NCI-H2029 treated with DMSO at 0.1 percent for 48 hours (cell line): ENCODE data around the gene ZCCHC8.
"Not testable (repeated sequence)": the region's sequence is repeated elsewhere in the genome, so short reads cannot be mapped to it uniquely, and the experiment has no call there.

Experiments used
- DNase-seq: peaks from one replicate; lab custom pipeline; 2025; lab: John Stamatoyannopoulos, UW

Gene ZCCHC8

DNA sequence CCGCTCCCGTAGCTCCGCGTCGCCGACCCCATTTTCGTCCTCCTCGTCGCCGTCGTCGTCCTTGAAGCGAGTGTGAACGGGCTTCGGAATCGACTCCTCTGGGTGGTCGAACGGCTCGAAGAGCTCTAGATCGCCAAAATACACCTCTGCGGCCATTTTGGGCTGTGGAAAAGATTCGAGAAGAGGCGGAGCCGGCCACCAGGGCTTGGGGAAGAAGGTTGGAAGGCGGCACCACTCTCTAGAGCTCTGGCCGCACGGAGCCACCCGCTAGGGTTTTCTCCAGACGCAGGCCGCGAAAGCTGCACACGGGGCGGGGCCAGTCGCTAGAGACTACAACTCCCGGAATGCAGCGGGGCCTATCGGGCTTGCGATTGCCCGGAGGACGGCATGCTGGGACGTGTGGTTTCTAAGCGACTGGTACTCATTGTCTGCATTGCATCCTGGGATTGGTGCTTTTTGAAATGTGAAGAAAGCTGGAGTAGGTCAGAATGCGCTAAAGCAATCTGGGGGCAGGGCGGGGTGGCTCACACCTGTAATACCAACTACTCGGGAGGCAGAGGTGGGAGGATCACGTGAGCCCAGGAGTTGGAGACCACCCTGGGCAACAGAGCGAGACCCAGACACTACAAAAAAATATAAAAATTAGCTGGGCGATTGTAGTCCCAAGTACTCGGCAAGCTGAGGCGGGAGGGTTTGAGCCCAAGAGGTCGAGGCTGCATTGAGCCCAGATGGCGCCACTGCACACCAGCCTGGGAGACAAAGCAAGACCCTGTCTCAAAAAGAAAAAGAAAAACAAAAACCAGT, at the start of gene ZCCHC8:
Gene ZCCHC8, minus strand, starts transcription at position 248 of the 804 bp plus-strand sequence. Its CDS starts 92 bp downstream, at position 156.
- peak; percentile 97 for DNase-seq

DNA sequence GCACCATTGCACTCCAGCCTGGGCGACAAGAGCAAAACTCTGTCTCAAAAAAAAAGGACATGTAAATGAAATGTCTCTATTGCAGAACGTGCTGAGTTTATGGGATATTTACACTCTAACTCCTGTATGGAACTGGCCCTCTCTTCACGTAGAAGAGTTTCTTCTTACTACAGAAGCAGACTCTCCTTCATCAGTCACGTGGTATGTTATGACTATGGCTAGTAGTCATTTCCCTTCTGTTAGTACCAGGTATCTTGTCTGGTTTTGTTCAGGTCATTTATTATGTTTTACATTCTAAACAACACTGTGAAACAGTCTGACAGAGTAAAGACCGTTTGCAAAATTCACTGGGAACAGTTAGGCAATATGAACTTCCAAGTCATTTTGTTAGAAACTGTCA, 46.6 kb upstream of the ZCCHC8 start:
- no peak for DNase-seq

DNA sequence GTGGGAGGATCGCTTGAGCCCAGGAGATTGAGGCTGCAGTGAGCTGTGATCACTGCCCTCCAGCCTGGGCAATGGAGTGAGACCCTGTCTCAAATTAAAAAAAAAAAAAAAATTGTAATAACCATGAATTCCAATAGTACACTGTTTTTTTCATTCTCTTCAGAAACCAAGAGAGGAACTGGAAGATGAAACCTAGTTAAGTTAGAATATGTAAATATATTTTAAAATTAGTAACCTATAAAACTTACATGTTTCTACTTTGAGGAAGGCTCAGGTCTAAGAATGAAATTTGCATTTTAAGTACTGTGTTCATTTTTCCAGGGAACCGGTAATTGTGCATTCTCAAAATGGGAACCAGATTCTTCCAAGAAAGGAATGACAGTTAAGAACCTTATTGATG, 45.1 kb upstream of the ZCCHC8 start:
- no peak for DNase-seq

DNA sequence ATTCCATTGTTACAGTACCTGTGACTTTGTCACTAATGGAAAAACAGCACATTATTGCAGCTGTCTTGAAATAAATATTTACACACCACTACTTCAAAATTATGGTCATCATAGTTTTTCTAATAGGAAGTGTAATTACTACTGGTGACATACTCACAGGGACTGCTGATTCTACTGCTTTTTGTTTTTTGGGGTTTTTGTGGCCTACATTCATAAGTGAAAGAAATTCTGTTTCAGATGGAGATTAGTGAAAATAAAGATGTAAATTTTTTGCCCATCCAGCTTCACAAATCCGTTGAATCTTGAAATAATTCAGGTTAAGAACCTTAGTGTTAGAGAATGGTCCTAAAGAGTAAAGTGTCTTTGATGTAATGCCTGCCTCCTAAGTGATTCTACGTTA, 43.8 kb upstream of the ZCCHC8 start:
- no peak for DNase-seq

DNA sequence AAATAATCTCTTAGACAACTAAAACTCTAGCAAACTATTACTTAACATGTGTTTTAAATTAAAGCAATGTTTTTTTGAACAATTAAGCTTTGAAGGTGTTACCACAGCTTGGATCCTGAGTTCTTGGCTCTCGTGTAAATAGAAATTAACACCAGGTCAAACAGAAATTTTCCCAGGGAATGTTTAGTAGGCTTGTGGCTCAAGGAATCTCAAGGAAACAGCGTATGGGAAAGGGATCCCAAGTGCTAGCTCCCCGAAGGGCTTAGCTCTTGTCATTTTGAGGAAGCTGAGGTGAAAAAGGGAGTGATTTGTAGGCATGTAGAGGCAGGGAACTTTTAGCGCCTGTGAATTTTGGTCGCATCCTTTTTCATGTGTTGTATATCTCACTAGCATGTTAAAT, 37.8 kb upstream of the ZCCHC8 start:
- no peak for DNase-seq

DNA sequence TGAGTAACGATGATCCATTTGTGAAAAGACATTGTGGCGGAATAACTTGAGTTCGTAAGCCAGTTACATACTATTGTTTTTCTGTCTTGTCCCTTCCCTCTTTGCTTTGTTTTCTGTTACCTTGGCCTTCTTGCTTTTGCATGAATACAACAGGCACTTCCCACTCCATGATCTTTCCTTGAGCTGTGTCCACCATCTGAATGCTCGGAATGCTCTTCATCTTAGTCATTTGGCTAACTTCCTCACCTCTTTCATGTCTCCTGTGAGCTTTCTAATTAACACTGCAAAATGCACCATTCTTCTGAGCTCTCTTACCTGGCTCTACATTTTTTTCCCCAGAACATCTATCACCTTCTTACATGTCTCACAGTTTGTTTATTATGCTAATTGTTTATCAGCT, 36.3 kb upstream of the ZCCHC8 start:
- no peak for DNase-seq

DNA sequence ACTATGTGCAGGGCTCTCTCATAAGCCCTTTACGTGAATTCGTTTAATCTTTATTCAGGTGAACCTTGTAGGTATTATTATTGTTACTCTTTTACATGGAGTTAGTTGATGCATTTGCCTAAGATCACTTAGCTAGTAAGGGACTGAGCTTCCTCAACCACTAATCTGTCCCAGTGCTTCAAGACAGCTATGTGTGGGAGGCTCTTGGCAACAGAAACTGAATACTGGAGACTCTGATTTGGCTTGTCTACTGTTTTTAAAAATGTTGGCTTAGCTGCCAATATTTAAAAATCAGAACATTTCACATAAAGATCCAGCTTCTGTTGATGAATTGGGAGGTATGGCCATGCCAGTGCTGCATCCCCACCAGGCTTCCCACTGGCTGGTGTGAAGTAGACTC, 33.1 kb upstream of the ZCCHC8 start:
- no peak for DNase-seq

DNA sequence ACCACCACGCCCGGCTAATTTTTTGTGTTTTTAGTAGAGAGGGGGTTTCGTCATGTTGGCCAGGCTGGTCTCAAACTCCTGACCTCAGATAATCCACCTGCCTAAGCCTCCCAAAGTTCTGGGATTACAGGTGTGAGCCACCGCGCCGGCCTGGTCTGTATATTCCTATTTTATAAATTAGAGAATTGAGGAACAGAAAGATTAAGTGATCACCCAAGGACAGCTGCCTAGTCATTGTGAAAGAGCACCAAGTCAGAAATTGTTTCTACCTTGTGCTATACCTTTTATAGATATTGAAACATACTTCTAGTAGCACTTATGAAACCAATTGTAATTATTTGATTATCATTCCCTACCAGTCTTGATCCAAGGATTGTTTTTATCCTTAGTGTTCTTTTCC, 28.3 kb upstream of the ZCCHC8 start:
- no peak for DNase-seq

DNA sequence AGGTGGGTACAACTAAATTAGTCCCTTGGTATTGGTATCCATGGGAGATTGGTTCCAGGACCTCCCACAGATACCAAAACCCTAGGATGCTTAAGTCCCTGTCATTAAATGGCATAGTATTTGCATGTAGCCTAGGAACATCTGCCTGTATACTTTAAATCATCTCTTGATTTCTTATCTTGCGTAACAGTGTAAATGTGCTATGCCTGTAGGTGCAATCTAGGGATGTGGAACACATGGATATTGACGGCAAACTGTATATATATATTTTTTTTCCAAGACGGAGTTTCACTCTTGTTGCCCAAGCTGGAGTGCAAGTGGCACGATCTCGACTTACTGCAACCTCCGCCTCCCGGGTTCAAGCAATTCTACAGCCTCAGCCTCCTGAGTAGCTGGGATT, 27.9 kb upstream of the ZCCHC8 start:
- DNase-seq: no peak

DNA sequence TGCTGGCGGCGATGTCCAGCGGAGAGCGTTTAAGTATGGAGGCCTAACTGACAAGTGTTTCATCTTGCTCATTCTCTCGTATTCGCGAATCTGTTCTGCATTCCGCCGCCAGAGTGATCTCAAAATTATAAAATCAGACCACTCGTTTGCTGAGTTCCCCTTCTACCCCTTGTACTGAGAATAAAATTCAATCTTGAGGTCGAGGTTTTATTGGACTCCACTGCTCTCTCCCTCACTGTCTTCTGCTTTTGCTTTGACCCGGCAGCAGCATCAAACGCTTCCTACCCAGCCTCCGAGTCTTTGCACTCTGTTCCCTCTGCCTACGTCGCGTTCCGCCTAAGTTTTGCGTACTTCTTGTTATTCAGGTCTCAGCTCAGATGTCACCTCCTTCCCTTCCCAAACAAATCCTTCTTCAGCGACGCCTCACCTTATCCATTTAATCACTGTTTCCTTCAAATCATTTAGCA, 26.8 kb upstream of the ZCCHC8 start:
- no peak for DNase-seq

DNA sequence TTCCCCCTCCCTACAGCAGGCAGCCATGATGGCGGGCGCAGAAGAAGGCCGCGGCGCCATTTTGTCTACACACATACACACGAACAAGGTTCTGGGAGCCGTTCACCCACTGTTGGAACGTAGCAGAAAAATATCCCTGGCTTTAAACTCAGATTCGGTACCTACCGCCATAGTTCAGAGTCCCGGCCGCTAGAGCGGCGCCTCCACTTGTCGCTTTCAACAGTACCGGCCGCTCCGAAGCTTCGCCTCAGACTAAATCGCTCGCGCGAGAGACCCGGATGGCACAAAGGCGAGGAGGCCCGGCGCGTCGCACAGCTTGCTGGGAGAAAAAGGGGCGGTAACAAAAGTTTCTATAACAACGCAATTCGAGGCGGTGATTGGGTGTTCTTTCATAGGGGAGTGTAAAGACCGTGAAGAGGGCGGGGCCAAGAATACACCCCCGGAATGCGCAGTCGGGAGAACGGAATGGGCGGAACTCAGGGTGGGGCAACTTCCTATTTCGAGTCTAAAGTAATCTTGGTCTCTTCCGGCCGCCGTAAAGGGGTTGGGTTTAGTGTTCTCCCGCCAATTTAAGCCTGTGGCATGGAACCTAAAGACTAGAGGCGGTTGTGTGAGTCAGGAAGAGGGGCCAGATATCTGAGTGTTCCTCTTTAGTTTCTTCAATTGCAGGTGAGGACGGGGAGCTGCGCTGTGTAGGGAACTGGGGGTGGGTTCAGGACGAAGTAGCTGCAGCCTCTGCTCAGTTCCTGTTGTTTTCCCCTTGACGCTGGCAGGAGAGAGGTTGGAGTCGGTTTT, 26.1 kb upstream of the ZCCHC8 start, which contains the start of the genes KNTC1 and RSRC2:
Gene KNTC1, plus strand, starts transcription at position 567 of the 795 bp plus-strand sequence. CDS start 2,815 bp downstream, outside the sequence.
Gene RSRC2, minus strand, starts transcription at position 254 of the 795 bp plus-strand sequence. Its CDS starts 83 bp downstream, at position 171.
- DNase-seq: peak; percentile 99

DNA sequence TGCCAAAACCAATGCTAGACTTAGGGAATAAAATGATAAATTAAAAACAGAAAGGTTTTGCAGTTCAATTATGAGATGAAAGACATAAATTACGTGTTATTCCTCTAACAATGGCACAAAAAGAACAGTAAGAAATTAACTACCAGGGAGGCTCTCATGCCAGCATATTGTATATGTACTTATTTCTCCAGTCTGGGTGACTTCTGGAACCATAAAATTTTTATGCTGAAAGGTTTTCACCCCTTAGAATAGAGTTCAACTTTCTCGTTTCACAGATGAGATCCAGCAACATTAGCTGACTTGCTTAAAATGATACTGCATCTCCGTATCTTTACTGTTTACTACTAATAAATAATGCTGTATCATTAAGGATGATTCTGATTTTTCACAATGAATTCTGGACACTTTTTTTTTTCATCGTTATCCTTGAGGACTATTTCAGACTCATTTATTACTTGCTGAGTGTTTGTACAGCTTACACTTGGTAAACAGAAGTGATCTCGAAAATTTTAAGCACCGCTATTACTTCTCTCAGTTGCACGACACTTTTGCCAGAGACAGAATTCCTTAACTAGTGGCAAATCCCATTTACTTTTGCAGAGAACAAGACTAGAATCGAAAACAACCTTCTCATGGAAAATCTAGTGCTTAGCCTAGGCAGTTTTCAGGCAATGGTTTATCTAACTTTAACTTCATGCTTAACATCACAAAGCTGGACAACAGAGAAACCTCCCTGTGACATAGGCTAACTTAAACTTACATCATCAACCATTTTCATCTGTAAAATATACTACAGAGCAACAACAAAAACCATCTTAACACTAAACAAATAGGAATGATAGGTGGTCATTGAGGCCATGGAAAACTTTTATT, 23.4 kb upstream of the ZCCHC8 start:
- DNase-seq: peak; percentile 16

DNA sequence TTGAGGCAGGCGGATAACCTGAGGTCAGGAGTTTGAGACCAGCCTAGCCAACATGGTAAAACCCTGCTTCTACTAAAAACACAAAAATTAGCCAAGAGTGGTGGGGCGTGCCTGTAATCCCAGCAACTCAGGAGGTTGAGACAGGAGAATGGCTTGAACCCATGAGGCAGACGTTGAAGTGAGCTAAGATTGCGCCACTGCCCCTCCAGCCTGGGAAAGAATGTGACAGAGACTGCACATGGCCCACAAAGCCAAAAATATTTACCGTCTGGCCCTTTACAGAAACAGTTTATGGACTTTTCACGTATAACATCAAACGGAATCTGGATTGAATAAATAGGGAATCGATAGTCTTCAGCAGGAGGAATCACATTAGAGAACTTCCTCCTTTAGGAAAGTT, 22.5 kb upstream of the ZCCHC8 start:
- no peak for DNase-seq

DNA sequence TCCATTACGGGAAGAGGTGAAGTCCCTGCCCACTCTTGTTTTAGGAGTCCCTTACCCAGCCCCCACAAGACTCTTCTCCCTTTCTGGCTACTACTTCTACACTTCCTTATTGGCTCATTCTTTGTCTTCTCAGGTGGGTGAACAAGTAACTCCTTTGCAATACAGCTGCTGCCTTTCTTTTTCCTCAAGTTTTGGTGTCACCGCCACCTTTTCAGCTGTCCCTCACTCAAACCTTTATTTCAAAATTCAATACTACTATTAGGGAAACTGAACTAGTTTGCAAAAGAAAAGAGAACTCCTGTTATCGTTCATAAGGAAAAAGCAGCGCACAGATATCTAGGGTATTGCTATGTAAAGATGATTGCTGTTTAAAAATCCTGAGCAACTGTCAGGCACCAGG, 19.9 kb upstream of the ZCCHC8 start:
- no peak for DNase-seq

DNA sequence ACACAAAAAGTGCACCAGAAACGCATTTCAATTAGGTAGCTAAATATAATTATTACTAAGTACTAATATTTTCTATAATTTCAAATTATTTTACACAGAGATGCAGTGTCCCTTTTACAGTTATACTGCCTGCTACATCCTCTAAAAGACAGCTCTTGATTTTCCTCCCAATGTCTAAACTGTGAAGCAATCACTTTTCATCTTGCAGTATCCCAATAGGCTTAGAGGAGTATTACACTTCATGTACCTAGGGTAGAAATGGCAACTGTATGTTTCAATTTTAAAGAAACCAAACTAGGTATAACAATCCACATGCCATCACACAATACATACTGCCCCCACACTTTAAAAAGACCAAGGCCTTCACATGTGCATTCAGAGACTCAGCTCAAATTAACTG, 18.7 kb upstream of the ZCCHC8 start:
- no peak for DNase-seq

DNA sequence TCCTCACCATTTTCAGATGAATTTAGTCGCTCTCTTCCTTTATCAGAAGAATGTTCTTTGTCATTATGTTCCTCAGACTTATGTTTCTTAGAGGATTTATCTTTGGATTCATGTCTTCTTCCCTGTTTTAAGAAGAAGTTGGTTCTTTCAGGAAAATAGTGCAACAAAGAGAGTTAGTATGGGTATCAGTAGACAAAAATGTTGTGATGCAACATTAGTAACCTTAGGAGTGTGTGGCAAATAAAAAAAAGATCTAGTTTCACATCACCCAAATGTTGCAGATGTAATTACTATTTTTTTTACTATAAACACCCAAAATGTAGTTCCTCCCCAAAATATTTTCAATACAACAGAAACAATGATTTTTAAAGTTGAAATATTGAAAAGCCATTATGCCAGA, 18.2 kb upstream of the ZCCHC8 start:
- DNase-seq: no peak

DNA sequence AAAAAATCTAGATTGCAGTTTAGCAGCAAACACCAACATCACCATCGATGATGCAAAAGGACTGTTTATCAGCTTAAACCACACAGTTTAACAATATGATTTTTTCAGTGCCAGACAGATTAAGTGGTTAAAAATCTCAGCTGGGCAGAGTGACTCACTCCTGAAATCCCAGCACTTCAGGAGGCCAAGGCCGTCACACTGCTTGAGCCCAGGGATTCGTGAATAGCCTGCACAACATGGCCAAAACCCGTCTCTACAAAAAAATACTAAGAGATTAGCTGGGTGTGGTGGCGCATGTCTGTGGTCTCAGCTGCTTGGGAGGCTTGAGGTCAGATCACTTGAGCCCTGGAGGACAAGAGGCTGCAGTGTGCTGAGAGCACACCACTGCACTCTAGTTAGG, 17.1 kb upstream of the ZCCHC8 start:
- DNase-seq: no peak

DNA sequence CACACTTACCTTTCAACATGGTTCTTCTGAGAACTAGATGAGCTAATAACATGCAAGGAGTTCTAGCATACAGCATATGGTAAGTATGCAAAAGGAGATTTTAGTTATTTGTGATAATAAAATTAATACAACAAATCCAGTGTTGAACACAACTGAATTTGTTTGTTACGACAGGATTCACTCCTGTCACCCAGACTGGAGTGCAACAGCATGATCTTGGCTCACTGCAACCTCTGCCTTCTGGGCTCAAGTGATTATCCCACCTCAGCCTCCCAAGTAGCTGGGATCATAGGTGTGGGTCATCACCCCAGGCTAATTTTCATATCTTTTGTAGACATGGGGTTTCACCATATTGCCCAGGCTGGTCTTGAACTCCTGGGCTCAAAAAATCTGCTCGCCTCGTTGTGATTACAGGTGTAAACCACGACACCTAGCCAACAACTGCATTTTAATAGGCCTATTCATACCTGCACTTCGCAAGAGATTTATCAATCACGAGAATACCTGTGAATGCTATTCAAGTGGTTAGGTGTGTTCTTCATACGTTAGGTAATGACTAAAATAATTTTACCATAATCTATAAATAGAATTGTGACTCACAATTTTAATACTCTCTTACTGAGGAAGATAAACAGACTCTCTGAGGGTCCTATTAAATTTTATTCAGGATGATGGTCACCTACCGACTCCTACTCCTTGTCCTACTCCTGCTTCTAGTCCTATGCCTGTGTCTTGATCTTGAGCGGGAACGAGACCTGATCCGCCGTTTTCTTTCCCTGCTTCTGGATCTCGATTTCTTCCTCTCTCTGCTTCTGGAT, 16.0 kb upstream of the ZCCHC8 start:
- DNase-seq: no peak

DNA sequence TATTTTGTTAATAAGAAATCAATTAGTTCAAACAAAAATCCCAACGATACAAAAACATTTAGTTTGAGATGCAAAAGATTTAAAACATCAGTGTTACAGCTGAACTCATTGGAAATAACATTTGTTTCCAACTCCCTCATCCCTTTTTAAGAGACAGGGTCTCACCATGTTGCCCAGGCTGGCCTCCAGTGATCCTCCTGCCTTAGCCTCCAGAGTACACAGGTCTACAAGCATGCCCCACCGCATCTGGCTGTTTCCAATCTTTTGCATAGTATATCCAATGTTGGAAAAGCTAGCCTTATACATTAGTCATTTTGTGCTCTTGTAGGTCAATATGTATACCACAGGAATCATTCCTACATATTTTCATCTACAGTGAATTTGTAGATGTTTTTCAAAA, 14.5 kb upstream of the ZCCHC8 start:
- no peak for DNase-seq

DNA sequence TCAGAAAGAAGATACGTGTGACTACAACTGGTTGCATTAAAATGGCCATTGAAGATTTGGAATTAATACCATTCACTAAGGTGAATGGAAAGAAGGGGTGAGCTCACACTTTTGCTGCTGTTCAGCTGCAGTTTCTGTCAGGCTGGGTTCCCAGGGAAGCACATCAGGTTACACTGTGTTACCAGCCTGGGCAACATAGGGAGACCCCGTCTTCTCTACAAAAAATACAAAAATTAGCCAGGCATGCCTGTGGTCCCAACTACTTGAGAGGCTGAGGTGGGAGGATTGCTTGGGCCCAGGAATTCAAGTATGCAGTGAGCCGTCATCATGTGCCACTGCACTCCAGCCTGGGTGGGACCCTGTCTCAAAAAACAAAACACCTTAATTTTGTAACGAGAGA, 12.9 kb upstream of the ZCCHC8 start:
- DNase-seq: no peak

DNA sequence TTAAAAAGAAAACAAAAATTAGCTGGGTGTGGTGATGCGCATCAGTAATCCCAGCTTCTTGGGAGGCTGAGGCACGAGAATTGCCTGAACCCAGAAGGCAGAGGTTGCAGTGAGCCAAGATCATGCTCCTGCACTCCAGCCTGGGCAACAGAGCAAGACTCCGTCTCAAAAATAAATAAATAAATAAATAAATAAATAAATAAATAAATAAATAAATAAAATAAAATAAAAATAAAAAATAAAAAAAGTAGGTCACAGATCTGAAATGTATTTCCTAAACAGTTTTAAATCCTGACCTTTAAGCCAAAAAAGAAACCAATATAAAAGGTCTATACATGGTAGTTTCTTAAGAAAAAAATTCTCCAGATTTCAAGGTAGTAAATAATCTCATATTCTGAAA, 12.3 kb upstream of the ZCCHC8 start:
- DNase-seq: not testable (repeated sequence)
